Measurements from ENCODE around the gene SLU7.

The SLU7 gene

DNA sequence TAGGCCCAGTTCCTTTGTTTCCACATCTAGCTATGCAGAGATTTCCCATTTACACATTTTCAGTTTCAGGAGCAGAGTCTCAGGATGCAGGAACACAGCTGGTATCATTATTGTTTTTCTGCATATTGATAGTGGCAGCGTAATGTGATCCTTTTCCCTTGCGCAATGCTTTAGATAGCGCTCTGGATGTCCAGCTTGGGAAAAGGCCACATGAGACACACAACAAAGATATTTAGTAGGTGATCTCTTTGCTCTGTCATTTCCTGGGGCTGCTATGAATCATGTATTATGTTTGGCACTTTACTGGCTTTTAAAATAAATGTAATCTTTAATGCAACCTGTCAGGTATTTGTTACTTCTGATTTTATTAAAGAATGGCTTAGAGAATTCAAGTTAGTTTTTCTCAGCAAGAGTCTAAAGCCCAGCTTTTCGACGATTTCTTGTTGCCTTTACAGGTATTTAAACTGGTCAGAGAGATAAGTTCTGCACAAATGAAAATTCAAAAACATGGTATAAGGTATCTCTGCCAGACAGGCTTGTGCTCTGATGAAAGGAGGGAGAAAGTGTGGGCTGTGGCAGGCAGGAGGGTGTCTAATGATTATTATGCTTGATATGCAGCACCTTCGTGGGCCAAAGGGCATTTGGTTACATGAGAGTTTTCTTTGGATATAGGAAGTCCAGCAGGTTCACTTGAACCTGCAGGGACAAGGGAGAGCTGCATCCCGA is 45.0 kb upstream of the SLU7 start:
- TF ChIP-seq, protein P1, sequence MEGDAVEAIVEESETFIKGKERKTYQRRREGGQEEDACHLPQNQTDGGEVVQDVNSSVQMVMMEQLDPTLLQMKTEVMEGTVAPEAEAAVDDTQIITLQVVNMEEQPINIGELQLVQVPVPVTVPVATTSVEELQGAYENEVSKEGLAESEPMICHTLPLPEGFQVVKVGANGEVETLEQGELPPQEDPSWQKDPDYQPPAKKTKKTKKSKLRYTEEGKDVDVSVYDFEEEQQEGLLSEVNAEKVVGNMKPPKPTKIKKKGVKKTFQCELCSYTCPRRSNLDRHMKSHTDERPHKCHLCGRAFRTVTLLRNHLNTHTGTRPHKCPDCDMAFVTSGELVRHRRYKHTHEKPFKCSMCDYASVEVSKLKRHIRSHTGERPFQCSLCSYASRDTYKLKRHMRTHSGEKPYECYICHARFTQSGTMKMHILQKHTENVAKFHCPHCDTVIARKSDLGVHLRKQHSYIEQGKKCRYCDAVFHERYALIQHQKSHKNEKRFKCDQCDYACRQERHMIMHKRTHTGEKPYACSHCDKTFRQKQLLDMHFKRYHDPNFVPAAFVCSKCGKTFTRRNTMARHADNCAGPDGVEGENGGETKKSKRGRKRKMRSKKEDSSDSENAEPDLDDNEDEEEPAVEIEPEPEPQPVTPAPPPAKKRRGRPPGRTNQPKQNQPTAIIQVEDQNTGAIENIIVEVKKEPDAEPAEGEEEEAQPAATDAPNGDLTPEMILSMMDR (IDR thresholded peaks at IDR 0.05; ENCODE audit: low read depth, low read length, missing control alignments) = no peak
- peak; percentile 29 for DNase-seq (ENCODE audit: low read depth)
- in situ Hi-C loops (cut with HindIII; ENCODE audit: low sequenced_read_pairs) = no loop called here
- no peak overlapping the region for H3K4me3 ChIP-seq (ENCODE audit: low read depth, low read length)

DNA sequence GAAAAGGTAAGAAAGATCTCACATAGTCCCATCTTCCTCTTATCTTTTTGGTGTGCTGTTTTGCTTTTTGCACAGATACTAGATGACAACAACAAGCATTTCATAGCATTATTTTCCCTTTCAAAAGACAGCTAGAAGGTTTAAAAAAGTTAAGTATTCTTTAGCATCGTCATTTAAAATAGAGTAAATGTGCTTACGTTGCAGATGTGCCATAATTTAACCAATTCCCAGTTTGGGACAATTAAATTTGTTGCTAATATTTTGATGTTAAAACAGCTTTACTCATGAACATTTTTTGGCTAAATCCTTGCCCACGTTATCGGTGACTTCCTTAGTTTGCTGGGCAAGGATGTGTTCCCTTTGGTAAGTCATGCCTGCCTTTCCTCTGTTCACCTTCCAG is 44.3 kb upstream of the SLU7 start:
- no peak overlapping the region for H3K4me3 ChIP-seq (ENCODE audit: low read depth, low read length)
- DNase-seq (ENCODE audit: low read depth) = no peak
- TF ChIP-seq, protein P1 (IDR thresholded peaks at IDR 0.05; ENCODE audit: low read depth, low read length, missing control alignments) = no peak
- in situ Hi-C loops (cut with HindIII; ENCODE audit: low sequenced_read_pairs) = no loop called here

DNA sequence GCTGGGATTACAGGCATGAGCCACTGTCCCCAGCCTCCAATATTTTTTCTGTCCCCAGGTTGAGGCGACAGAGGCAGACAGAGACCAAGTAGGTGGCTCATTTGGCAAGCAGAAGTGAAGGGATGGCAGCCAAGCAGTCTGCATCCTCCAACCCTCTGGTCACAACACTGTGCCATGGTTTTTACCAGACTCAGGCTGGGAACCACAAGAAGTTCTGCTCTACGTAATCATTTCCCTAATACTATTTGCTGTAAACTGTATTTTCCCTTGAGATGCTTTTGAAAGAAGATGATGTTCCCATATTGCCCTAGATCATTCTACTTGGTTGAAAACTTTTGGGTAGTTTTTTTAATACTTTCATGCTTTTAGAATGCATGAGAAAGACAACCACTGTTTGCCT is 43.3 kb upstream of the SLU7 start:
- in situ Hi-C loops (cut with HindIII; ENCODE audit: low sequenced_read_pairs) = no loop called here

DNA sequence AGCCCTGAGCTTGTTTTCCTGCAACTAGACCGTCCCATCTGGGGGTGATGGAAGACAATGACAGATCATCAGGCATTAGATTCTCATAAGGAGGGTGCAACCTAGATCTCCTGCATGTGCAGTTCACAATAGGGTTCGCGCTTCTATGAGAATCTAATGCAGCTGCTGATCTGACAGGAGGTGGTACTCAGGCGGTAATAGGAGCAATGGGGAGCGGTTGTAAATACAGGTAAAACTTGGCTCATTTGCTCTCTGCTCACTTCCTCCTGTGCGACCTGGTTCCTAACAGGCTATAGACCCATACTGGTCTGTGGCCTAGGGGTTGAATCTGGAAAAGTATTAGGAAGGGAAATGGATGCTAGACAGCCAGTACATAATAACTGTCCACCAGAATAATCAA is 42.5 kb upstream of the SLU7 start:
- TF ChIP-seq, protein P1 (IDR thresholded peaks at IDR 0.05; ENCODE audit: low read depth, low read length, missing control alignments) = no peak

More for the DNA sequence above, 43.3 kb upstream of the SLU7 start:
- H3K4me3 ChIP-seq (ENCODE audit: low read depth, low read length) = no peak overlapping the region
- TF ChIP-seq, protein P1 (IDR thresholded peaks at IDR 0.05; ENCODE audit: low read depth, low read length, missing control alignments) = no peak
- DNase-seq (ENCODE audit: low read depth) = no peak

DNA sequence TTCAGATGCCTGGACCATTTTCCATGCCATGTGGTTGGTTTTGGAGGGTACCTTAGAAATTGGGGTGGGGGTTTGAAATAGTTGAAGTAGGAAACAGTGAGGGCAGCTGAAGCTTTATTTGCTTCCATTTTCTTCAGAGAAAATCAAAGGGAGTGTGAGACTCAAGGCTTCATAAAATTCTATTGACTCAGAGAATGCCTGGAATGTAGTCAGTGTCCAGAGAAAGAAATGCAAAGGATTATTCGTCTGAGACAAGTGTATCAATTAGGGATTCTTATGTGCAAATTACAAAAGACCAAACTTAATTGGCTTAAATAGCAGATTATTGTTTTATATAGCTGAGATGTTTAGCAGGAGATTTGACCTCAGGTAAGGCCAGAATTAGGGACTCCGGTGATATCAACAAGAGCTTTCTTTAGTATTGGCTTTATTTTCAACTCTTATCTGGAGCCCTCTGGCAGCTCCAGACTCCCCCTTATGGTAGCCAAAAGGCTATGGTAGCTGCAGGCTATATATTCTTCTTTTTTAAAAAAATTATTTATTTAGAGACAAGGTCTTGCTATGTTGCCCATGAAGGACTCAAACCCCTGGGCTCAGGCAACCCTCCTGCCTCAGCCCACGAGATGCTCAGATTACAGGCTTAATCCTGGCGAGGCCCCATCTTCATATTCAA is 41.6 kb upstream of the SLU7 start:
- in situ Hi-C loops (cut with HindIII; ENCODE audit: low sequenced_read_pairs) = no loop called here
- H3K4me3 ChIP-seq (ENCODE audit: low read depth, low read length) = no peak overlapping the region
- TF ChIP-seq, protein P1 (IDR thresholded peaks at IDR 0.05; ENCODE audit: low read depth, low read length, missing control alignments) = peak; percentile 34
- no peak for DNase-seq (ENCODE audit: low read depth)

More for the DNA sequence above, 42.5 kb upstream of the SLU7 start:
- in situ Hi-C loops (cut with HindIII; ENCODE audit: low sequenced_read_pairs) = no loop called here
- H3K4me3 ChIP-seq (ENCODE audit: low read depth, low read length) = no peak overlapping the region
- no peak for DNase-seq (ENCODE audit: low read depth)

DNA sequence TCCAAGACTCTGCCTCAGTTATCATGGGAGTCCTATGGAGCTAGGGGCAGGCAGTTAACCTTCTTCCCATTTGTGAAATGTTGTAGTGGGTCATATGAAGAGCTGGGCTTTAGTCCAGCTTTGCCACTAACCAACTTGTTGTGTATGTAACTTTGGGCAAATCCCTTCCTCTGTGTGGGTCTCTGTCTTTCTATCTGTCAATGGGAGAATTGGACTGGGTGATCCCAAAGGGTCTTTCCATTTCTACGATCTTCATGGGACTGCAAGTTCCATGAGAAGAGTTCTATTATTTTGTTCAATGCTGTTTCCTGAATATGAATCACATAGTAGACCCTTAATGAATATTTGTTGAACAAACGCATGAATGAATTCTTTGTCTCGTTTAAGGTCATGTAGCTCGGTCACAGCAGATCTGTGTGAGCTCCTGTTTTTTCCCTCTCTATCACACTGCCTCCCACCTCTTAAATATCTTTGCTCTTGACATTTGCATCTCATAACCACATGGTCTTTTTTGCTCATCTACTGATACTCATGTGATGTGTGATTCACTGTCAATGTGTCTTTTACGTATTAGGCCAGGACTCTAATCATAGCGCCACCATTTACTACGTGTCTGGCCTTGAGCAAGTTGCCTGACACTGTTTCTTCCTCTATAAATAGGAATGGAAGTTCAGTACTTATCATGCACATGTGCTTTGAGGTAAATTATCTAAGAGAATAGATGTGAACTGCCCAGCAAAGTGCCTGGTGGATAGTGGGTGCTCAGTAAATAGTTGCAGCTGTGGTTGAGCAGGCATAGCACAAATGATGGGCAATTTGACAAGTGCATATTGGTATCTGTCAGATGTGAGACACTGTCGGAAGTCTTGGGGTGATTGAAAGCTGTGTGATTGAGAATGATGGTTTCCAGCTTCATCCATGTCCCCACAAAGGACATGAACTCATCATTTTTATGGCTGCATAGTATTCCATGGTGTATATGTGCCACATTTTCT is 40.2 kb upstream of the SLU7 start:
- TF ChIP-seq, protein P1 (IDR thresholded peaks at IDR 0.05; ENCODE audit: low read depth, low read length, missing control alignments) = no peak
- in situ Hi-C loops (cut with HindIII; ENCODE audit: low sequenced_read_pairs) = no loop called here
- H3K4me3 ChIP-seq (ENCODE audit: low read depth, low read length) = no peak overlapping the region
- DNase-seq (ENCODE audit: low read depth) = no peak

All from astrocyte of the cerebellum (primary cell).